HG03469 (cell line): ENCODE results near the gene RTBDN.
"Not testable (repeated sequence)": the region's sequence is repeated elsewhere in the genome, so short reads cannot be mapped to it uniquely, and the experiment has no call there.

Experiments
- ATAC-seq: cut with Tn5 transposase; IDR thresholded peaks from one replicate; pipeline ENCODE4 v1.9.1; 2021; ENCODE audit warnings: mild to moderate bottlenecking, moderate library complexity, moderate number of reproducible peaks; ENCODE audit not compliant: unreplicated experiment

The RTBDN gene

DNA sequence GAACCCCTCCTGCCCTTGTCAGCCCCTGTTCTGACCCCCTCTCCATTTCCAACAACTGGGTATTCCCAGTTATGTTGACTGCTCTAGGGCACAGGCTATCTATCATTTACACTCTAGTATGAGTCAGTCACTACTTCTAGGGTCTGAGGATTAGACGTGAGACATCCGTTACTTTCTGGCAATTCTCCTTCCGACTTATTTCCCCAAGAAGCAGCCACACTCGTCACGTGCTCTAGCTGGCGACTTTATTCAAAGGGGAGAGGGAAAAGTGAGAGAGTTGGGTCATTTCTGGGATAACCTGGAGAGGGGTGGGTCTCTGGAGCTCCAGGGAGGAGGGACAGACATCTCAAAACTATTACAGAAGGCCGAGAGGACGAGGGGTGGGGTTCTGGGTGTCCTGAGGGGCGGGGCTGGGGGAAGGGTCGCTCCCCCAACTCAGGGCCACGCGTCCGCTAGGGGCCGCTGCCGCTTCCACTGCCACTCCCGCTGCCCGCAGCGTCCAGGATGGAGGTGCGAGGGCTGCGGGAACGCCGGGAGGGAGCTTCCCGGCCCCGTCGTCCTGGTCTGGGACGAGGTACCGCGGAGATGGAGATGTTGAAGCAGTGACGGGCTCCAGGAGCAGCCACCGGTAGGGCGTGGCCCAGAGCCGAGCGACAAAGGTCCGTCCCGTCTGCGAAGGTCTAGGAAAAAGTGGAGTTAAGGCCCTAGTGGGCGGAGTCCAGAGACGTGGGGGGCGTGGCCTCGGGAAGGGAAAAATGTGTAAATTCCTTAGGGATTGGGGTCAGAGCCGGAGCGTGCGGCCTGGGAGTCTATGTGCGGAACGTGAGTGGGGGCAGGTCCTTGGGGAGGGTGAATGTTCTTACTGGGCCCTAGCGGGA, 8.9 kb downstream of the RTBDN start:
- no peak for ATAC-seq

DNA sequence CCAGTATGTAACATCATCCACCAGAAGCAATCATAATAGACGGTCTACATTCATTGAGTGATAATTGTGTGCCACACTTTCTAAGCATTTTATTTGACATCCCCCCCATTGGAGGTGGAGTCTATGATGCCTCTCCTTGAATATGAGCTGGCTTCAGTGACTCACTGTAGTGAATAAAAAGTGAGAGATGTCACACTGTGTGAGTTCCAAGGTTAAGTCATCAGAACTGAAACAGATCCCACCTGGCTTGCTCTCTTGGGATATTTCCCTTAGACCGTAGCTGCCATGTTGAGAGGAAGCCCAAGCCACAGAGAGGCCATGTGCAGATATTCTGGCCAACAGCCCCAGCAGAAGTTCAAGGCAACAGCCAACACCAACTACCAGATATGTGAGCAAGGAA, 12.6 kb downstream of the RTBDN start:
- no peak for ATAC-seq

DNA sequence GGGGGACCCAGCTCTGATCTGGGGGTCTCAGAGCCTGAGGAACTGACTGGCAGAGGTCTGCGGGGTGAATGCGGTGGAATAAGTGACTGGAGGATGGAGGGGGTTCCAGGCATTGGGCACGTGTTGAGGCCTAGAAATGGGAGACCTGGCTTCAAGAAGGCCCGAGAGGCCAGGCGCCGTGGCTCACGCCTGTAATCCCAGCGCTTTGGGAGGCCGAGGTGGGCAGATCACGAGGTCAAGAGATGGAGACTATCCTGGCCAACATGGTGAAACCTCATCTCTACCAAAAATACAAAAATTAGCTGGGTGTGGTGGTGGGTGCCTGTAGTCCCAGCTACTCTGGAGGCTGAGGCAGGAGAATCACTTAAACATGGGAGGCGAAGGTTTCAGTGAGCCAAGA, 16.6 kb downstream of the RTBDN start:
- ATAC-seq = not testable (repeated sequence)

GRCh38 chr19:12817188-12817587, 17.2 kb downstream of the RTBDN start:
- ATAC-seq = not testable (repeated sequence)

GRCh38 chr19:12815088-12815487, 19.3 kb downstream of the RTBDN start:
- no peak for ATAC-seq

GRCh38 chr19:12806242-12807081, 27.9 kb downstream of the RTBDN start, which contains the start of gene RNASEH2A:
Gene RNASEH2A, plus strand, starts transcription at chr19:12806584. Its CDS starts 90 bp downstream, at chr19:12806674.
- ATAC-seq = peak; percentile 39

- no peak for ATAC-seq
These were observed 30.3 kb downstream of the RTBDN start for GRCh38 chr19:12804051-12804450.

- ATAC-seq = no peak
These were observed 31.9 kb downstream of the RTBDN start for GRCh38 chr19:12802267-12803106.

GRCh38 chr19:12801466-12802266, 32.7 kb downstream of the RTBDN start, which contains the start of the genes PRDX2 and THSD8:
Gene PRDX2, minus strand, starts transcription at chr19:12801800. Its CDS starts 539 bp downstream, at chr19:12801261.
Gene THSD8, plus strand, starts transcription at chr19:12802069. Its CDS starts 3 bp downstream, at chr19:12802072.
- ATAC-seq = no peak

GRCh38 chr19:12800923-12801465, 33.4 kb downstream of the RTBDN start:
- ATAC-seq = no peak

DNA sequence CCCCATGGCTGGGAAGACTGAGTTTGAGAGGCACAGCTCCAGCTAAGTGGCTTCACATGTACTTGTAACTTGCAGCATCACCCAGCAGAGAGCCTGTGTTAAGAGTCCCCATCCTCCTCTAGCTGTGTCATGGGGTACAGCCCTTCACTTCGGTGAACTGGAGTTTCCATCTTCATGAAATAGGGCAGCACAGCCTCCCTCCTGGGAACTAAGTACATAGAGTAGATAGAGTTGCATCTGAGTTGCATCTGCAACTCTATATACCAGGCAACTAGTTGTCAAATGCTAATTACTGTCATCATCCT, 34.0 kb downstream of the RTBDN start:
- ATAC-seq = no peak

DNA sequence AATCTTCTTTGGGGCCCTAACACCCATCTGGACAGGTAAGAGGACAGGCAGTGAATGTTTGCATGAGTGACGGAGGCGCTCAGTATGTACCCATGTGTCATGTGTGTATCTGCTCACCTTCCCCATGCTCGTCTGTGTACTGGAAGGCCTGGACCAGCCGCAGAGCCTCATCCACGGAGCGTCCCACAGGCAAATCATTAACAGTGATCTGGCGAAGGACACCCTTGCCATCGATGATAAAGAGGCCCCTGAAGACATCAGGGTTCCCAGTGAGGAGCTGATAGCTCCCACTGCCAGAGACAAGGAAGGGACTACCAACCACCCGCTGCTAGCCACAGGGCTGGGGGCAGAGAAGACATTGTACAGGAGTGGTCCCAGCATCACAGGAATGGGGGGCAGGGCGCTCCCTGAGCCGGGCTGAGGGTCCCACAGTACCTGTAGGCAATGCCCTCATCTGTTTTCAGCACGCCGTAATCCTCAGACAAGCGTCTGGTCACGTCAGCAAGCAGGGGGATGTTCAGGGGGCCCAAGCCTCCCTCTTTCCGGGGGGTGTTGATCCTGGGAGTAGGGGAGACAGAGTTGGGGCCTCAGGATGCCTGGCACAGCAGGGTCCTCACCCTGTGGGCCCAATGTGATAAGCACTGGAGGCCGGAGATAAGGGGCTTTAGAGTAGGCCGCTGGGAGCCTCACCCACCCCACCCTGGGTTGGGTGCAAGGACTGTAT, 34.5 kb downstream of the RTBDN start:
- no peak for ATAC-seq

DNA sequence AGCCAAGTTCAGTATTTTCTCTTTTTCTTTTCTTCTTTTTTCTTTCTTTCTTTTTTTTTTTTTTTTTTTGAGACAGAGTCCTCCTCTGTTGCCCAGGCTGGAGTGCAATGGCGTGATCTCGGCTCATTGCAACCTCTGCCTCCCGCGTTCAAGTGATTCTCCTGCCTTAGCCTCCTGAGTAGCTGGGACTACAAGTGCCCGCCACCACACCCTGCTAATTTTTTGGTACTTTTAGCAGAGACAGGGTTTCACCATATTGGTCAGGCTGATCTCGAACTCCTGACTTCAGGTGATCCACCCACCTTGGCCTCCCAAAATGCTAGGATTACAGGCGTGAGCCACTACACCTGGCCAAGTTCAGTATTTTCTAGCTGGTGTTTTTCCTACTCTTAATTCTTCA, 36.8 kb downstream of the RTBDN start:
- ATAC-seq = not testable (repeated sequence)

GRCh38 chr19:12797141-12797587, 37.2 kb downstream of the RTBDN start:
- no peak for ATAC-seq

- ATAC-seq = no peak
These were observed 38.0 kb downstream of the RTBDN start for GRCh38 chr19:12796146-12797071.

GRCh38 chr19:12794971-12795381, 39.4 kb downstream of the RTBDN start:
- no peak for ATAC-seq

DNA sequence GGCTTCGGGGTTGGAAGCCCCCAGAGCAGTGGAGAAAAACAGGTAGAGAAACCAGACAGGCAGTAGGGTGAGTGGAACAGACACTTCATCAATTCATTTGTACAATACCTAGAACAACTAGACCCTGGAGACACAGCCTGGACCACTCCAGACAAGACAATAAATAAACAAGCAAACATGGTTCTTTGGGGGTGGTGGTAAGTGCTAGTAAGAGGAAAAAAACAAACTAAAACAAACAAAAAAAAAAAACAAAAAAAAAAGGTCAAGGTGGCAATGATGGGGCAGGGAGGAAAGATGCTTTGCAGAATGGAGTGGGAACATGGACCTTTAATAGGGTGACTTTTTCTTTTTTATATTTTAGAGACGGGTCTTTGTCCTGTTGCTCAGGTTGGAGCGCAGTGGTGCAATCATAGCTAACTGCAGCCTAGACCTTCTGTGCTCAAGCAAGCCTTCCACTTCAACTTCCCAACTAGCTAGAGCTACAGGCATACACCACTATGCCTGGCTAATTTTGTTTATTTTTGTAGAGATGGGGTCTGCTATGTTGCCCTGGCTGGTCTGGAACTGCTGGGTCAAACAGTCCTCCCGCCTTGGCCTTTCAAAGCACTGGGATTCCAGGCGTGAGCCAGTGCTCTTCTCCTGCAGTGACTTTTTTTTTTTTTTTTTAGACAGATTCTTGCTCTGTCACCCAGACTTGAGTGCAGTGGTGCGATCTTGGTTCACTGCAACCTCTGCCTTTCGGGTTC, 40.0 kb downstream of the RTBDN start:
- ATAC-seq = no peak
